HepG2 (cell line): ENCODE measurements around the gene AHCY. TPM values are rescaled to one million over a fixed set of nuclear protein-coding genes. Genes with fewer than 3 reads are reported as not detected.

ENCODE experiments used
- AKNA ChIP-seq: sonication (generic); formaldehyde crosslinking; IDR thresholded peaks from 2 replicates; pipeline ENCODE4 v1.4.0; 2020; ENCODE audit warnings: missing genetic modification reagents, borderline replicate concordance
- ASH2L ChIP-seq: fragments of 300-600, 200-600 bp; sonication (generic); IDR thresholded peaks from 2 replicates; pipeline ENCODE4 v1.7.0; 2017; ENCODE audit warnings: low read depth, mild to moderate bottlenecking, moderate library complexity, mixed read lengths, low read length; ENCODE audit not compliant: insufficient read length
- ATF6 ChIP-seq: sonication (generic); formaldehyde crosslinking; conservative IDR thresholded peaks from 2 replicates; pipeline ENCODE4 v1.4.0; 2020; ENCODE audit warnings: missing genetic modification reagents
- KLF12 ChIP-seq: sonication (generic); formaldehyde crosslinking; IDR thresholded peaks from 2 replicates; pipeline ENCODE4 v1.4.0; 2020; ENCODE audit warnings: missing genetic modification reagents, borderline replicate concordance
- NCOA1 ChIP-seq: sonication (generic); formaldehyde crosslinking; IDR thresholded peaks from 2 replicates; pipeline ENCODE4 v1.9.0; 2021; ENCODE audit warnings: missing genetic modification reagents
- REPIN1 ChIP-seq: sonication (generic); formaldehyde crosslinking; IDR thresholded peaks from 2 replicates; pipeline ENCODE4 v1.8.0; 2022; ENCODE audit warnings: missing genetic modification reagents, low read depth, mild to moderate bottlenecking, borderline replicate concordance
- RERE ChIP-seq: IDR thresholded peaks from 2 replicates; pipeline ENCODE4 v1.6.1; 2016; ENCODE audit warnings: low read depth, missing genetic modification reagents, missing compliant biosample characterization
- ZBTB10 ChIP-seq: sonication (generic); formaldehyde crosslinking; IDR thresholded peaks from 2 replicates; pipeline ENCODE4 v1.4.0; 2020; ENCODE audit warnings: missing genetic modification reagents, borderline replicate concordance
- ZNF230 ChIP-seq: sonication (generic); formaldehyde crosslinking; IDR thresholded peaks from 2 replicates; pipeline ENCODE4 v1.4.0; 2020; ENCODE audit warnings: mild to moderate bottlenecking, missing genetic modification reagents
- ZNF362 ChIP-seq: sonication (generic); formaldehyde crosslinking; IDR thresholded peaks from 2 replicates; pipeline ENCODE4 v1.4.0; 2020; ENCODE audit warnings: missing genetic modification reagents, mild to moderate bottlenecking, borderline replicate concordance
- polyA plus RNA-seq, 8 experiments: library from polyadenylated mRNA; depleted of rRNA in 3 of 8; stranded (reverse) in 7 of 8; unstranded in 1 of 8; fragments of >200 nt; fragmentation: Illumina TruSeq in 4 of 8; extraction: Trizol in 4 of 8; gene quantifications; 2 replicates each; pipeline versions ENCODE4 v1.2.1 to v1.2.3, GENCODE V29; 2011 to 2016; ENCODE audit warnings: low read depth in 4 of 8, missing spikeins in 1 of 8, mixed read lengths in 1 of 8; ENCODE audit not compliant: insufficient read depth in 1 of 8
- total RNA-seq, 5 experiments: library from RNA; depleted of rRNA; stranded (reverse); fragments of >200 nt; fragmentation: Illumina TruSeq; extraction: Trizol; gene quantifications; 2 replicates each; pipeline ENCODE4 v1.2.3, GENCODE V29; 2016; ENCODE audit warnings: low read depth in 1 of 5

Gene AHCY
- total and polyA plus RNA-seq, 2 of the 13 experiments (the other 11 are each of a cell fraction or from before 2014, with no cell fraction given), result 407 to 419 TPM

GRCh38 chr20:34262488-34263288 lies 40.5 kb downstream of the AHCY start (continued):
- TF ChIP-seq AKNA (no peak), ZNF362 (no peak), ASH2L (peak; percentile 54), RERE (CRISPR knock-in tag) (no peak), REPIN1 (no peak; the same call in 1 of the 2 replicates), ATF6 (no peak), ZNF230 (no peak), ZBTB10 (CRISPR knock-in tag) (no peak), KLF12 (CRISPR knock-in tag) (no peak), NCOA1 (CRISPR knock-in tag) (no peak)
